ENCODE results near the gene SMIM3.
"Not testable (repeated sequence)": the region's sequence is repeated elsewhere in the genome, so short reads cannot be mapped to it uniquely, and the experiment has no call there.

SMIM3 gene

DNA sequence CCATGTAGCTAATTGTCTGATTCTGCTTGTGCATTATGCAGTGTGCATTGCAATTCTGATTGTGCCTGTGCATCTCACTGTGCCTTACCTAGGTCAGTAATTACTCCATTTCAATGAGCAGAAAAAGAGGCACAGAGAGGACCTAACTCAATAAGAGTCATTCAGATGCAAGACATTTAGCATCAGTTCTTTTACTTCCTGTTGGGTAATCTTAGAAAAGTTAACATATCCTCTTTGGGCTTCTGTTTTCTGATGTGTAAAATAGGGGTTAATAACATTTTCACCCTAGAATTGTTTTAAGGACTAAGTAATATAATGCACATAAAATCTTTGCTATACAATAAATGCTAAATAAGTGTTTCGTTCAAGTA lies 12.8 kb upstream of the SMIM3 start:
- DNase-seq: no peak

DNA sequence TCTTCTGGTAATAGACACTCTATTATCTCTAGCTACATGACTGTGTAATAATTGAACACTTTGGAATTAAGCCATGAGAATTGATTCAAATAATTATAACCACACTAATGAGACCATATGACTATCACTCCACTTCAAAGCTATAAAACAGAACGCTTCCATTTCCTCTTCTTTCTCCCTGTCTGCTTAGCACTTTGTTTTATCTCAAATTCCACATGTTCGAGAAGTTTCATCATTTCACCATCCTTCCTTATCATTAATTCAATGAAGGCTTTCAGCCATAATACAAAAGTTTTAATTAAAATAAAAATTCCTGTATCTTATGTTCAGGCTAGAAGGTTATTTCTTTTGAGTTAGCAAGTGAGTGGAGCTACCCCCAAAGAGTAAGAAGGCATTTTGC lies 12.3 kb upstream of the SMIM3 start:
- DNase-seq: no peak

DNA sequence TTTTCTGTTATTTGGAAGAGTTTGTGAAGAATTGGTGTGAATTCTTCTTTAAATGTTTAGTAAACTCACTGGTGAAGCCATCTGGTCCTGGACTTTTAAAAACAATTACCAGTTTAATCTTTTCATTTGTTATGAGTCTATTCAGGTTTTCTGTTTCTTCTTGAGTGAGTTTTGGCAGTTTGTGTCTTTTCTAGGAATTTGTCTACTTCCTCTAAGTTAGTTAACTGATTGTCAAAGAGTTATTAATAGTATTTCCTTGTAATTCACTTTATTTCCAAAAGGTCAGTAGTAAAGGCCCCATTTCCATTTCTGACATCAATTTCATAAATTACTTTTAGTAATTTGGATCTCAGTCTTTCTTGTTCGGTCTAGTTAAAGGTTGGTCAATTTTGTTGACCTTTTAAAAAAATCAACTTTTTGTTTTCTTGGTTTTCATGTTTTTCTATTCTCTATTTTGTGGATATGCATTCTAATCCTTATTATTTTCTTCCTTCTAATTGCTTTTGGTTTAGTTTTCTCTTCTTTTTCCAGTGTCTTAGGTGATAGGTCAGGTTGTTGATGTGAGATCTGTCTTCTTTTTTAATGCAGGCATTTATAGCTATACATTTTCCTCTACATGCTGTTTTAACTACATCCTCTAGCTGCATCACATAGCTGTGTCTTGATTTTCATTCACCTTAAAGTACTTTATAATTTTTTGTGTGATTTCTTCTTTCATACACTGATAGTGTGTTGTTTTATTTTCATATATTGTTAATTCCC lies 7.3 kb upstream of the SMIM3 start:
- DNase-seq: no peak

DNA sequence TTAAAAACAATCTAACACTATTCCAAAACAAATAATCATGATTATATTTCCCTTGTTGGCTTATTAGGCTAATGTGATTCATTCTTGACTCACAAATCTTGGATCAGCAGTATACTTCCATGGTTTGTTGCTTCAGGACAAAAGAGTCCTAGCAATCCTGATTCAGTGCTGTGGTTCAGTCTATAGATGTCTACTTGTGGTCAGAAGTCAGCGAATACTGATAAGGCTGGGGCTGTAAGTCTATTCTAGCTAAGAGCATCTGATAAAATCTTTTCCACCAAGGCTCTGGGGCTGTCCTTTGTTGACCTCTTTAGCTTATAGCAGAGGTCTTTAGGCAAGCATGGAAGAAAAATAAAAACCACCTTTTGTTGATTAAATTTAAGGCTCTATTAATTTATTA lies 4.4 kb upstream of the SMIM3 start:
- DNase-seq: no peak

DNA sequence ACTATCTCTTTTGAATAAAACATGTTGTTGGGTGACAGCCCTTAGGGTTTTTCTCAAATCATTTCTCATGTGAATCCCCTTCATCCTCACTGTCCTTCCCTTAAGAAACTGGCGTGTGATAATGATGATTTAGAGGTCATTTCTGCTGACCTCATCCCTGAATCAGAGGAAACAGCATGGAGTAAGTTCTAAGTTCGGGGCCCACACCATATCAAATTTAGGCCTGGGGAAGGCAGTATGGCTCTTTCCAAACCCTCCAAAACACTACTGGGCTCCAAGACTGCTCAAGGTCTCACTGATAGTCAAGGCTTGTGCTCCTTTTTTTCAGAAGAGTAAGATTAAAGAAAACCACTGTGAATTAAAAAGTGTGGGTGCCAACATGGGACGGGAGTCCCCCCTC lies 872 bp upstream of the SMIM3 start:
- DNase-seq: no peak

DNA sequence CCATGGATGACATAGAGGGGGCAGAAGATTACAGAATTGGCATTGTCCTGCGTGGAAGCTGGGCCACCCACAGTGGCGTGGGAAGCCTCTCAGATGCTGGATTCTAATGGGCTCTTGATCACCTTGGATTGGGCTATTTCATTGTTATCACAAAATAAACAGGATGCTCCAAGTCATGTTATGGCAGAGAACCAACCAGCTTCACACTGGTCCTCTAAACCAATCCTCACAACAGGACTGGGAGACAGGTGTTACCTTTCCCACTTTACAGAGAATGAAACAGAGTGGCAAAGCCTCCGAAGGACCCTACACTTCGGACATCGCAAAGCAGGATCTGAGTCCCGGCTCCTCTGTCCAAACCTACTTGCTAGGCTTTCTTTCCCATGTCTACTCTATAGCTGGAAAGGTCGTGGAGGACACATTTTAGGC lies 455 bp upstream of the SMIM3 start:
- DNase-seq: no peak

DNA sequence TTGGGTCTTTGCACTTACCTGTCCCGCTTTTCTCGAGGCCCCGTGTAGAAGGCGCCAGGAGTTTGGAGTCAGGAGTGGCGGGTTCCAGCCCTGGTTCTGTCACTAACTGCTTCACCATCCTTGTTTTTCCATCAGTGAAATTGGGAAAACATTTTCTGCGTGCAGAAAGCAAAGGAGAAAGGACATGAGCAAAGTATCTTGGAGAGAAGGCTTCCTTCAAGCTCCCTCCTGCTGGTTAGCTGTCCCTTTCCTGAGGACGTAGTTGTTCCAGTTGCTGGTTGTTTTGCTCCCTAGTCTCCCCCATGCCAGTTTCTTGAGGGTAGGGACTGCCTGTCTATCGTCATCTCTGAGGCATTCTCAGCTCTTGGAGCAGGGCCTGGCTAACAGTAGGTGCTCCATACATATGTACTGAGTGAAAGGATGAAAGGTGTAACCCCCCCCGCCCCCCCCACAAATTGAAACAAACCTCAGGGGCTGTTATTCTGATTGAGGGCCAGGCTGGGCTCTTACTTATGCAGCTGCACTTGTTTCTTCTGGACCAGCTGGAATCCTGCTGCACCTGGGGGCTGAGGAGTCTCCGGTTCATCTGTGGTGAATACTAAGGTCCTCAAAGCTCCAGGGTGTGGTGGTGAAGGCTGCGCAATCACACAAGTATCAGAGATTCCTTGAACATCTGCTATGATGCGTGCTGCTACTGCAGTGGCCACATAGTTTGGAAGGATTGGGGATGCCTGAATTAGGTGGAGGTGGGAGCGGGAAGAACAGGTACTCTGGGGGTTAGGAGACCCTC lies 1.0 kb downstream of the SMIM3 start:
- no peak for DNase-seq

DNA sequence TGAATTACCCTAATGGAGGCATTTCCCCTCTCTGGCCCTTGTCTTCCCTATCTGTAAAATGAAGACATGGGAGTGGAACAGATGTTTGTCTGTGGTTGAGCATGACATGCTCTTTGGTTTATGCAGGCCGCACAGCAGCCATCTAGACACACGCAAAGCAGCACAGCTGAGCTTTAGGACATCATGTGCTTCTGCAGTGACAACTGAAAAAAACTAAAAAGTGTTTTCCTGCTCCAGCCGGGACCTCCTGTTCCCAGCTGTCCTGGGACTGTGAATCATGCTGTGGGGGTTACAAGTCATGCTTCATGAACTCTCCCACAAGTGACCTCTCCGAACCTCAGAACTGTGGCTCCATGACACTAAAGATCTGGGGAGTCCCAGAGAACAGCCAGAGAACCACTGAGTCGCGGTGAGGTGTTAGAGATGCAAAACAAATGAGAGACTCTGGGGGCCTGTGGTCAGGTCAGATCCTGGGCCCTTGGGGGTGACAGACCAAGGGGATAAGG lies 1.7 kb downstream of the SMIM3 start:
- peak; percentile 16 for DNase-seq

DNA sequence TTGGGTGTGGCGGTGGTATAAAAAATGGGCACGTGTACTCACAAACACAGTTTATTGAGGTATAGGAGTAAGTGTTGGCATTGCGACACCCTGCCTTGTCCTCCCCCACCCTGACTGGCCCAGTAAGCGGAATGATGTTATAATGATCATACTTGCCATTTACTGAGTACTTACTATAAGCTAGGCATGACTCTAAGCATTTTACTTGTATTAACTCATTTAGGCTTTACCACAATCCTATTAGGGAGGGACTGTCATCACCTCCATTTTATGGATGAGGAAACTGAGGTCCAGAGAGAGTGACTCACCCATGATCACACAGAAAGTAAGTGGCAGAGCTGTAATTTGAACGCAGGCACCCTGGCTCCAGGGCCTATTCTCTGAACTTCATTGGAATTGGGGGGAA lies 2.3 kb downstream of the SMIM3 start:
- DNase-seq: no peak

DNA sequence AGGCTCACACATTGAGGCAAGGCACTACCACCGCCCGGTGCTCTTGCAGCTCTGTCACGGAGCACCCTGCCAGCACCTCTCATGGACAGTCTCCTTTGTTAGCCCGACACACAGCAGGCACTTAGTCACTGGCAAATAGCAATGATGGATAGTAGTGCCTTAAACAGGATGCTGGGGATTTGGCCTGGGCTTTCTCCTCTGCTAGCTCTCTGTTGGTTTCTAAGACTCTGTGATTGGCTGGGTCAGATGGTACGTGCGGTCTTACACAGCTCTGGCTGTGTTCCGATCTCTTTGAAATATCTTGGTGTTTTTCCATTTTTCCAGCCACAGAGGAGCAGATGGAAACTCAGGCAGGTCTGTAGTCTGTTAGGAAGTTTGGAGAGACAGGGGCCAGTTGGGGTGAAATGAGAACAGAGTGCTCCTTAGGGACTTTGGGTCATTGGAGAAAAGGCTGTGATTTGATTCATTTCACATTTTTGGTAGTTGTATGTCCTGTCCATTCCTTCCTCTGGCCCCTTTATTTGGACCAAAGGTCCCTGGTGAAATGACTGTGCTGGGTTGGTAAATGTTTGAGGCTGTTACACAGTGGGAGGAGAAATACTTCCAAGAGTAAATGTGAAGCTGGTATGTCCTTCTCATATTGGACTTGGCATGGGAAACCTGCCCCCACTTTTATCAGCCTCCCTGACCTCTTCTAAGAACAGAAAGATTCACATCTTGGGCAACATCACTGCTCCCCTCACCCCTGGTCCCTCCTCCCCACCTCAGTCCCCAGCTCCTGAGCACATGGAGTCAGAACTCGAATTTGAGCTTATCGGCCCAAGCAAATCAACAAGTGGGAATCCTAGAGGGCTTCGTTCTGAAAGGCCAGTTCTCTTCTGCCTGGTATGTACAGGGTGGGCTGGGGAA lies 3.4 kb downstream of the SMIM3 start:
- no peak for DNase-seq

DNA sequence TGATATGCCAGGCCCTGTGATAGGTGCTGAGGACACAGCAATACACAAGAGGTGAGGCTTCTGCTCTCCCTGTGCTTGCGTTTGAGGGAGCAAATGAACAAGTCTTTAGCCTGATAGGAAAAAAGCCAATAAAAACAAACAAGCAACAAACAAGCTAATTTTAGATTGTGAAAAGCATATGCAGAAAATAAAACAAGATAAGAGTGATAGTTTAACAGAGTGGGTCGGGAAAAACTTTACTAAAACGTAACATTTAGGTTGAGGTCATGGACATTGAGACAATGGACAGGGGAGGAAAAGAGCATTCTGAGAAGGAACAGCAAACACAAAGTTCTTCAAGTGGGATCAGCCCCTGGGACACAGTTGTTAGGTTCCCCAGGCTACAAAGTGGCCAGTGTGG lies 4.3 kb downstream of the SMIM3 start:
- no peak for DNase-seq

DNA sequence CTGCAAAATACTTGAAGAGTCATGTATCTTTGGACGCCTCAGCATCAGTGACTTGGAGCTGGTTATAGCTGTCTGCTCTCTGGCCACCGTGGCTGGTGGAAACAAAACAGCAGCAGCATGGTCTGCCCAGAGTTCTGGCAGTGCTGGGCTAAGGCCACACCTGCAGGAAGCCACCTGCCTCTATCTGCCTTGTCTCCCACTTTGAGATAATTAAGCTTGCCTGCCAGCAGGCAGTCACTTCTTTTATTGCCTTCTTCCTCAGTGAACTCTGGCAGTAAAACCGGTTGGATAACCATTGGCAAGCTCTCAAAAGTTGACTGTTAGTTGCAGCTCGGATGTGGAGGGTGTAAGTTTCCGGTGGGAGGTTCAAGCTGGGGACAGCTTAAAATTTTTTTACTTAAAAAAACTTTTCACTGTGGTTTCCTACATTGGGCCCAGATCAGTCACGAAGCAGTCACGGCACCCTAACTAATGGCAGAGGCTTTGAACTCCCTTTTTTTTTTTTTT lies 4.9 kb downstream of the SMIM3 start:
- DNase-seq: peak; percentile 68

DNA sequence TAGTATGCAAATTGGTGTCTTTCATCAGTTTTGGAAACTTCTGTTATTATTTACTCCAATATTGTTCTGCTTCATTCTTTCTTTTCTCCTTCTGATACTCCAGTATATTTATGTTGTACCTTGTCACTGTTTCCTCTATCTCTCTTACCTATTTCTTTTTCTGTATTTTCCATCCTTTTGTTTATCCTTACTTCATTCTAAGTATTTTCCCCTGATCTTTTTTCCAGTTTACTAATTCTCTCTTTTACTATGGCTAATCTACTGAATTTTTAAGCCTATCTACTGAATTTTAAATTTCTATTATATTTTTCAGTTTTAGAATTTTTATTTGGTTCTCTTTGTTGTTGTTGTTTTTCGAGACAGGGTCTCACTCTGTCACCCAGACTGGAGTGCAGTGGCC lies 7.4 kb downstream of the SMIM3 start:
- no peak for DNase-seq

DNA sequence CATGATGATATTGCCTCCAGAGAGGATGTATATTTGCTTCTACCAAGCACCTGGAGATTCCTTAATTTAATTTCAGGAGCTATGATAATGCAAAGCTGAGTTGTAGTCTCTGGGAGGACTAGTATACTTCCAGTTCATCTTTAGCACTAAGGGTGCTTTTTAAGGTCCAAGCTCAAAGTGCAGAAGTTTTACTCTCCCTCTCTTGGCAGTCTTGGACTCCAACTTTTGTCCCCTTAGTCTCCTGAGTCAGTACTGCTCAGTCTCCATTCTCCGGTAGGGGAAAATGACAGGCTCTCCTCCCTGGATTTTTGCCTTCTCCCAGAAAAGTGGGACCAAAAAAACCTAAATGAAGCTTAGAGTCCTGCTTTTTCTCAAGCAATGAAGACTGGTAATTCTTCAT lies 8.3 kb downstream of the SMIM3 start:
- DNase-seq: no peak

DNA sequence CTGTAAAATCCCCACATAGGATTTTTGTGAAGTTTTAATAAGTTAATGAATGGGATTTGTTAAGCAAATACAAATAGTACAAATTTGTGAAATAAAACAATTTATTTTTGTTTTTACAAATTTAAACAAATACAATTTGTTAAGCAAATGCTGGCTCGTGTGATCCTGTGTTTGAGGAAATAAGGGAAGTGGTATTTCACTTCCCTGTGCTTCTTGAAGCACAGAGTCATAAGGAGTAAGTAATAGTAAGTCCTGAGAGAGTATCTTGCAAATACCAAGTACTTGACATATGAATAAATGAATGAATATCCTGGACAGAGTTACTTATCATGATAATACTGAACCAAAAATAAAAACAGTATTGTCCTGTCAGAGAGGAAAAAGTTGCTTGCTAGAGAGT lies 9.1 kb downstream of the SMIM3 start:
- no peak for DNase-seq

DNA sequence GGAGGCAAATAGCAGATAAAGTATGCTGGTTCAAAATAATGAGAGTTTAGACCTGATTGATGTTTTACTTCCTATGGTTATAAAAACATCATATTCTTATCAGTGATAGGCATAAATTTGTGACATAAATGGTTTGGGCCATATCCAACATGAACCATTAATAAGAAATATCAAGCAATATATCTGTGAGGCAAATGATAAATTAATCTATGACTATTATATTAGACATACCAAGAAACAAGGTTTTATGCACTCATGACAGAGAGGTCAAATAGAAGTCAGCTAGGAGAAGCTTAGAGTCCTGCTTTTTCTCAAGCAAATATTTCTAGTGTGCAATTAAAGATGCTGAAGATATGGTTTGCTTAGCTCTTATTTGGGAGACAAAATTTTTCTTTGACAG lies 10.4 kb downstream of the SMIM3 start:
- no peak for DNase-seq

DNA sequence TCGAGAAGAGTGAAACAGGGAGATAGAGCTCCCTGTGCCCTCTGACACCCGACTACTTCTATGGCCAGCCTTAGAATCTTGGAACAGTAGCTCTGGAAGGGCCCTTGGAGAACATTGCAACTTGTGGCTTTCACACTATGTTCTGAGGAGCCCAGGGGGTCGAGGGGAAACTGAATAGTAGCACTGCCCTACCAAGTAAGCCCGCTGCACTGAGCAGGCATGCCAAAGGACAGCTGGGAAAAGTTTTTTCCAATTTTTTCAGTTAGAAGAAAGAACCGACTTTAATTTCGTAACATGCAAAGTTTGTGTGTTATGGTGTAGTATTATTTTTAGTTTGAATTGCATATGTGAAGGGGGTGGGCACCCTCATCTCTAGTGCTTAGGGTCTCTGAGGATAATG lies 10.9 kb downstream of the SMIM3 start:
- no peak for DNase-seq

DNA sequence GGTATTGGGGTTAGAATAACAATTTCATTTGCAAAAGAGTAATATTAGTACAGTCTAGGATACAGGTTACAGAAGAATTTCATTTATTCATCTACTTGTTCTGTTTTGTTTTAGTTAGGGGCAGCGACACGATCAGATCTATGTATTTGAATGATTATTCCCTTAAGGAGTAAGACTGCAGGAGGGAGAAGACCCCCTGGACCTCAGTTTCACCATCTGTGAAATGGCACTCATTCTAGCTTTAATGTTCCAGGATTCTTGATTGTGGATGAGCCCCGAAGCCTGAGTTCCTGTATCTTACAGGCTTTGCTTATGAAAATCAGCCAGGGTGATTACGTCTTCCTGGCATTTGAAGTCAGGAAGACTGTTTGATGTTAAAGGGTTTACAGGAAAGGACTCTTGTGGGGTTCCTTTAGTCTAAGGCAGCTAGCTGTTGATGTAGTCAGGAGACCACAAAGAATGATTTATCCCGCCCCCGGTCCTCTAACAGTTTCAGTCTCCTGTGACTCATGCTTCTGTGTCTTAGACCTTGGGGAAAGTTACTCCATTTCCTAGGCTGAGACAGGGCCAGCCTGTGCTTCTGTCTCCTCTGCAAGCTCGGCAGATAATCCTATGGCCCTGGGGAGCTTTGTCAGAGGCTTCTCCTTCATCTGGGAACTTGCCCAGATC lies 11.5 kb downstream of the SMIM3 start:
- peak; percentile 79 for DNase-seq

DNA sequence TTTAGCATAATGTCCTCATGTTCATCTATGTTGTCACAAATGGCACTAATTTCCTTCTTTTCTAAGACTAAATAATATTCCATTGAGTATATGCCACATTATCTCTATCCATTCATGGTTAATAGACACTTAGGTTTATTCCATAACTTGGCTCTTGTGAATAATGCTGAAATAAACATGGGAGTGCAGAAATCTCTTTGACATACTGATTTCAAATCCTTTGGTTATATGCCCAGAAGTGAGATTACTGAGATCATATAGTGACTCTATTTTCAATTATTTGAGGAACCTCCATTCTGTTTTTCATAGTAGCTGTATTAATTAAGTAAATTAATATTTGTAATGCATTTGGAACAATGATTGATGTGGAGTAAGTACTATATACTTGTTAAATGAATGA lies 13.0 kb downstream of the SMIM3 start:
- no peak for DNase-seq

DNA sequence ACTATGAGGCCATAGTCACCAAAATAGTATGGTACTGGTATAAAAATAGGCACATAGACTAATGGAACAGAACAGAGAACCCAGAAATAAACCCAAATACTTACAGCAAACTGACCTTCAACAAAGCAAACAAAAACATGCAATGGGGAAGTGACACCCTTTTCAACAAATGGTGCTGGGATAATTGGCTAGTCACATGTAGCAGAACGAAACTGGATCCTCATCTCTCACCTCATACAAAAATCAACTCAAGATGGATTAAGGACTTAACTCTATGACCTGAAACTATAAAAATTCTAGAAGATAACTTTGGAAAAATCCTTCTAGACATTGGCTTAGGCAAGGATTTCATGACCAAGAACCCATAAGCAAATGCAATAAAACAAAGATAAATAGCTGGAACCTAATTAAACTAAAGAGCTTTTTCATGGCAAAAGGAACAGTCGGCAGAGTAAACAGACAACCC lies 14.9 kb downstream of the SMIM3 start:
- not testable (repeated sequence) for DNase-seq

DNA sequence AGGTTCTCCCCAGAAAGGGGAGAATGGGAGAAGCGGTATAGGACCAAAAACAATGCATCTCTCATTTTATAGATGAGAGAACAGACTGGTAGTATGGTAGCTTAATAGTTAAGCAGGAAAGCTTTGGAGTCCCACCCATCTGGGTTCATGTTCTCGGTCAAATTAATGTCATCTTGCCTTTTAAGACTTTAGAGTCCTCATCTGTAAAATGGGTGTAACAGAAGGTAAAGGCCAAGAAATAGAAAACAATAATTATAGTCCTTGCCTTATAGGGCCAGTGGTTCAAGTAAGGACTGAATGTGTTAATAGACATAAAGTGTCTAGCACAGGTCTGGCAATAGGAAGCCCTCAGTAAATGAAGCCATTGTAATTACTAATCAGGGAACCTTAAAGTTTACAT lies 16.4 kb downstream of the SMIM3 start:
- DNase-seq: no peak

DNA sequence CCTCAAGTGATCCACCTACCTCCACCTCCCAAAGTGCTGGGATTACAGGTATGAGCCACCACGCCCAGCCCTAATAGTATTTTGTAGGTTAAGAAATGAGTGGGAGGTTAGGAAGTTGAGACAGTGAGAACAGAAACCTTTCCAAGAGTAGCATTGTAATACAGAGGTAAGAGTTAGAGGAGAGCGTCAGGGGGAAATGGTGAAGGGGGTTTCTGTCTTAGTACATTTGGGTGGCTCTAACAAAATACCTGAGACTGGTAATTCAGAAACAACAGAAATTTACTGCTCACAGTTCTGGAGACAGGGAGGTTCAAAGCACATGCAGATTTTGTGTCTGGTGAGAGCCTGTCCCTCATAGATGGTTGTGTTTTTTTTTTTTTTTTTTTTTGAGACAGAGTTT lies 18.8 kb downstream of the SMIM3 start:
- no peak for DNase-seq

Data from activated naive CD4-positive, alpha-beta T cell treated with Interleukin-2 at 50 U/mL for 16 hours (primary cell).